Smooth muscle cell (in vitro differentiated cells): Measurements from ENCODE around the gene PLEKHG2. TPM values are rescaled to one million over a fixed set of nuclear protein-coding genes. Genes with fewer than 3 reads are reported as not detected.

ENCODE experiments used
- DNase-seq: peaks from one replicate; lab custom pipeline; 2025; ENCODE audit not compliant: unreplicated experiment; lab: John Stamatoyannopoulos, UW
- H2AFZ ChIP-seq: fragments of 200-600 bp; sonication (generic); 2 replicates; pipeline ENCODE4 v1.6.0; 2016; ENCODE audit warnings: antibody characterized with exemption, low read depth, mild to moderate bottlenecking
- H3F3A ChIP-seq: fragments of 200-600 bp; sonication (generic); 2 replicates; pipeline ENCODE4 v1.6.0; 2017; ENCODE audit warnings: antibody characterized with exemption, low read depth
- H3K27ac ChIP-seq: fragments of 200-600 bp; sonication (generic); 2 replicates; pipeline ENCODE4 v1.5.1; 2016; ENCODE audit warnings: low read depth, mild to moderate bottlenecking
- H3K27me3 ChIP-seq: fragments of 200-600 bp; sonication (generic); 2 replicates; pipeline ENCODE4 v1.6.1; 2016; ENCODE audit warnings: low read depth, mild to moderate bottlenecking
- H3K36me3 ChIP-seq: fragments of 200-600 bp; sonication (generic); 2 replicates; pipeline ENCODE4 v1.5.1; 2016; ENCODE audit warnings: low read depth
- H3K4me1 ChIP-seq: fragments of 200-600 bp; sonication (generic); 2 replicates; pipeline ENCODE4 v1.5.1; 2016; ENCODE audit warnings: low read depth
- H3K4me2 ChIP-seq: fragments of 200-600 bp; sonication (generic); 2 replicates; pipeline ENCODE4 v1.6.0; 2016; ENCODE audit warnings: mild to moderate bottlenecking
- H3K4me3 ChIP-seq: fragments of 200-600 bp; sonication (generic); 2 replicates; pipeline ENCODE4 v1.5.1; 2016; ENCODE audit warnings: mild to moderate bottlenecking
- H3K79me2 ChIP-seq: fragments of 200-600 bp; sonication (generic); 2 replicates; pipeline ENCODE4 v1.6.0; 2016; ENCODE audit warnings: low read depth, mild to moderate bottlenecking
- H3K9ac ChIP-seq: fragments of 200-600 bp; sonication (generic); 2 replicates; pipeline ENCODE4 v1.6.0; 2016; ENCODE audit warnings: low read depth
- H3K9me3 ChIP-seq: fragments of 200-600 bp; sonication (generic); replicated peaks from 2 replicates; pipeline ENCODE4 v1.5.1; 2016; ENCODE audit warnings: low read depth
- H4K20me1 ChIP-seq: fragments of 200-600 bp; sonication (generic); 2 replicates; pipeline ENCODE4 v1.6.0; 2016; ENCODE audit warnings: low read depth
- CTCF ChIP-seq: fragments of 200-600 bp; sonication (generic); IDR thresholded peaks from 2 replicates; pipeline ENCODE4 v1.5.1; 2017; ENCODE audit warnings: borderline replicate concordance, mild to moderate bottlenecking, antibody characterized with exemption; ENCODE audit not compliant: insufficient read depth, poor library complexity, severe bottlenecking
- WGBS: methylation state at CpG from one replicate; pipeline ENCODE4 v1.1.7; 2016; ENCODE audit warnings: low lambda C conversion rate; 5-methylcytosine and 5-hydroxymethylcytosine counted together
- polyA plus RNA-seq: library from polyadenylated mRNA; unstranded; fragments of >200 nt; fragmentation: Nextera tagmentation; extraction: Ambion mirVana; gene quantifications from 2 replicates; pipeline ENCODE4 v1.2.1, GENCODE V29; 2016
- total RNA-seq: library from RNA; depleted of rRNA; stranded (reverse); fragments of >200 nt; gene quantifications from 2 replicates; pipeline ENCODE4 v1.2.3, GENCODE V29; 2014

PLEKHG2 gene
- total and polyA plus RNA-seq, 2 experiments from 2014 or later, result 33.0 to 42.2 TPM

GRCh38 chr19:39432677-39433025 is 20.2 kb downstream of the PLEKHG2 start:
- Histone ChIP-seq H2AFZ (no peak overlapping the region), H3K4me1 (peaks cover 31% of the 10 kb centered on the region), H3K9me3 (no peaks in the 10 kb centered on the region), H3K36me3 (peaks cover 15% of the 10 kb centered on the region), H3F3A (peaks cover 47% of the 10 kb centered on the region), H3K79me2 (peaks cover 32% of the 10 kb centered on the region), H3K4me2 (no peak overlapping the region), H3K27me3 (no peaks in the 10 kb centered on the region), H3K27ac (peak overlapping the region; percentile 91), H4K20me1 (peaks cover 24% of the 10 kb centered on the region), H3K4me3 (no peak overlapping the region), H3K9ac (no peak overlapping the region)
- 96% methylated on average over 8 of the region's 8 CpGs for WGBS
- DNase-seq, result no peak
- TF ChIP-seq CTCF, result no peak

- Histone ChIP-seq H3K27ac (peak overlapping the region; percentile 76), H3K79me2 (peaks cover 32% of the 10 kb centered on the region), H3K4me1 (peaks cover 27% of the 10 kb centered on the region), H3K36me3 (peaks cover 15% of the 10 kb centered on the region), H3K27me3 (no peaks in the 10 kb centered on the region), H3K4me2 (no peak overlapping the region), H4K20me1 (peaks cover 24% of the 10 kb centered on the region), H2AFZ (no peak overlapping the region), H3K9me3 (no peaks in the 10 kb centered on the region), H3K9ac (peak overlapping the region; percentile 95), H3K4me3 (no peak overlapping the region), H3F3A (peaks cover 39% of the 10 kb centered on the region)
- 97% methylated on average over 8 of the region's 8 CpGs for WGBS
- DNase-seq, result no peak
- TF ChIP-seq CTCF, result no peak
These were observed 21.1 kb downstream of the PLEKHG2 start for GRCh38 chr19:39433480-39434079.

GRCh38 chr19:39434123-39435076 is 21.9 kb downstream of the PLEKHG2 start:
- Histone ChIP-seq H2AFZ (no peak overlapping the region), H3K9me3 (no peaks in the 10 kb centered on the region), H3K36me3 (peaks cover 15% of the 10 kb centered on the region), H3K4me1 (peaks cover 20% of the 10 kb centered on the region), H3K79me2 (peaks cover 32% of the 10 kb centered on the region), H3K4me3 (peak overlapping the region; percentile 98), H3K9ac (peak overlapping the region; percentile 95), H3K27me3 (no peaks in the 10 kb centered on the region), H3F3A (peaks cover 32% of the 10 kb centered on the region), H3K27ac (peak overlapping the region; percentile 76), H3K4me2 (peak overlapping the region; percentile 98), H4K20me1 (peaks cover 24% of the 10 kb centered on the region)
- WGBS, result 48% methylated on average over 10 of the region's 10 CpGs
- DNase-seq, result no peak
- TF ChIP-seq CTCF, result no peak
